ENCODE data around the gene KIF26B.
"Not testable (repeated sequence)": the region's sequence is repeated elsewhere in the genome, so short reads cannot be mapped to it uniquely, and the experiment has no call there.

Gene KIF26B

DNA sequence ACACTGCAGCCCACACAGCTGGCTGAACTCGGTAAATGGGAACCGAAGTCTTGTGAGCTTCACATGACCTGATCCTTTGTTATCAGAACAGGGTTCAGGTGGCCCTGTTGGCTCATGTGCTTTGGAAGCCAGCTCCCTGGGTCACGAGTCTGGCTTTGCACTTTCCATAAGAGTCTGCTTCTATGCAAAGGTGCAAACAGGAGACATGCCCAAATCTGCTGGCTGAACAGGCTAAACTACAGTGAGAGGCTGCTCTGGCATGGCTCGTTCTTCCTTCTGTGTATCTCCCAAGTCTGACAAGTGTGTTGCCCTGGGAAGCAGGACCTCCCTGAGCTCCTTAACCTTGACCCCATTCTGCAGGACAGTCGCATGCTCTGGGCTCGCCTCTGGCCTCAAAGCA is 549.6 kb downstream of the KIF26B start:
- Histone ChIP-seq H3K27me3 (ENCODE audit: insufficient read depth, low read length, poor library complexity) (no peaks in the 10 kb centered on the region), H3K4me3 (ENCODE audit: low read length) (no peak overlapping the region), H3K23ac (ENCODE audit: low read length) (no peak overlapping the region)

DNA sequence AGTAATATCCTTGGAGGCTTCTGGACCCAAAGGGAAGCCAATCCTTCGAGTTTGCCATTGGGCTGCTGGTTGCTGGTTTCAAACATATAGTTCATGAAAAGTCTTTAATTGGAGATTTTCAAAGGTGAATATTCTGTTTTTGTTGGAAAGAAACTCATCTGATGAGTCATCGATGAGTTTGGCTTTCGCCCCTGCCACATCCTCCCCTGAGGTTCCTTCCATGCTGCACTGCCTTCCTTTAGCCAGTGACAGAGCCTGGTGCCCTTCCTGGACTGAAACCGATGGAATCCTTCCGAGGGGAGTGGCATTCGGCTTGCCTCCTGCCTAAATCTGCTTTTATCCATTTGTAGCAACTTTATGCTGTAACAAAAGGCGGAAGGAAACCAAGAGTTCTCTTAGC is 550.0 kb downstream of the KIF26B start:
- no CpG with 5 or more reads among the region's 7 CpGs for WGBS (ENCODE audit: extremely low coverage, insufficient coverage, low lambda C conversion rate)
- Histone ChIP-seq H4K5ac (ENCODE audit: low read length) (no peak overlapping the region), H4K8ac (ENCODE audit: low read depth, low read length) (no peak overlapping the region), H3K36me3 (ENCODE audit: control insufficient read depth, insufficient read depth, low read length) (no peaks in the 10 kb centered on the region), H3K79me2 (ENCODE audit: control insufficient read depth, insufficient read depth, low read length) (no peaks in the 10 kb centered on the region), H3K4me1 (ENCODE audit: control insufficient read depth, low read depth, low read length) (no peaks in the 10 kb centered on the region), H3K79me1 (ENCODE audit: low read length) (no peaks in the 10 kb centered on the region), H2BK15ac (replicated peaks; ENCODE audit: low read depth) (no peak overlapping the region), H3K27ac (ENCODE audit: low read depth, low read length) (no peak overlapping the region), H2BK120ac (ENCODE audit: low read depth, low read length) (no peak overlapping the region), H3K4me2 (ENCODE audit: low read length) (no peak overlapping the region), H3K4me3 (ENCODE audit: low read length) (no peak overlapping the region), H3K18ac (ENCODE audit: low read length) (no peak overlapping the region), H3K27me3 (ENCODE audit: insufficient read depth, low read length, poor library complexity) (no peaks in the 10 kb centered on the region), H2BK5ac (ENCODE audit: low read length) (no peak overlapping the region), H3K9ac (ENCODE audit: low read length) (no peak overlapping the region), H3K23ac (ENCODE audit: low read length) (no peak overlapping the region), H3K56ac (ENCODE audit: low read length) (no peak overlapping the region), H3K4ac (ENCODE audit: low read depth, low read length) (no peak overlapping the region), H2AK5ac (ENCODE audit: low read length) (no peak overlapping the region)
- no peak for DNase-seq

More for the DNA sequence above, 549.6 kb downstream of the KIF26B start:
- no CpG with 5 or more reads among the region's 6 CpGs for WGBS (ENCODE audit: extremely low coverage, insufficient coverage, low lambda C conversion rate)
- no peak overlapping the region for H3K18ac ChIP-seq (ENCODE audit: low read length)
- H4K8ac ChIP-seq (ENCODE audit: low read depth, low read length): no peak overlapping the region
- no peak overlapping the region for H2AK5ac ChIP-seq (ENCODE audit: low read length)
- no peaks in the 10 kb centered on the region for H3K4me1 ChIP-seq (ENCODE audit: control insufficient read depth, low read depth, low read length)
- no peak overlapping the region for H3K56ac ChIP-seq (ENCODE audit: low read length)
- H2BK5ac ChIP-seq (ENCODE audit: low read length): no peak overlapping the region
- no peak overlapping the region for H3K4ac ChIP-seq (ENCODE audit: low read depth, low read length)
- no peak overlapping the region for H3K4me2 ChIP-seq (ENCODE audit: low read length)
- H2BK120ac ChIP-seq (ENCODE audit: low read depth, low read length): no peak overlapping the region
- no peaks in the 10 kb centered on the region for H3K79me2 ChIP-seq (ENCODE audit: control insufficient read depth, insufficient read depth, low read length)
- no peak for DNase-seq
- H4K5ac ChIP-seq (ENCODE audit: low read length): no peak overlapping the region
- no peak overlapping the region for H3K27ac ChIP-seq (ENCODE audit: low read depth, low read length)
- H3K36me3 ChIP-seq (ENCODE audit: control insufficient read depth, insufficient read depth, low read length): no peaks in the 10 kb centered on the region
- no peak overlapping the region for H2BK15ac ChIP-seq (replicated peaks; ENCODE audit: low read depth)
- H3K9ac ChIP-seq (ENCODE audit: low read length): no peak overlapping the region
- no peaks in the 10 kb centered on the region for H3K79me1 ChIP-seq (ENCODE audit: low read length)

DNA sequence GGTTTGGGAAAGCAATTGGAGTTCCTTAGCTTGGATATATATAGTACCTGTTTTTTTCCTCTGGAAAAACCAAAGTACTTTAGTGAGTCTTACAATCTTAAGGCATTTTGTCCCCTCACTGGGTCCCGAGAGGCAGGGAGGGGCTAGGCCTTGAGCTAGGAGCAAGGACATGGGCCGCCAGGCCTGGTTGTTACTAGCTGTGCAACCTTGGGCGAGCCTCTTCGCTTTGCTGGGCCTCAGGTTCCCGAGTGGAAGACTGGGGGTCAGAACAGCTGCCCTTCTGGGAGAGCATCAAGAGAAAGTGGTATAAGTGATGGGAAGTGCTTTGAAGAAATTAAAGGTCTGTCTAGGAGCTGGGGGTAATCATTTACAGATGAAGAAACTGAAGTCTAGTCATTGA is 553.2 kb downstream of the KIF26B start:
- Histone ChIP-seq H4K5ac (ENCODE audit: low read length) (no peak overlapping the region), H3K79me2 (ENCODE audit: control insufficient read depth, insufficient read depth, low read length) (no peaks in the 10 kb centered on the region), H2BK120ac (ENCODE audit: low read depth, low read length) (no peak overlapping the region), H3K56ac (ENCODE audit: low read length) (no peak overlapping the region), H3K4me3 (ENCODE audit: low read length) (no peak overlapping the region), H2BK15ac (replicated peaks; ENCODE audit: low read depth) (no peak overlapping the region), H3K23ac (ENCODE audit: low read length) (no peak overlapping the region), H4K8ac (ENCODE audit: low read depth, low read length) (no peak overlapping the region), H3K4ac (ENCODE audit: low read depth, low read length) (no peak overlapping the region), H3K27ac (ENCODE audit: low read depth, low read length) (no peak overlapping the region), H3K27me3 (ENCODE audit: insufficient read depth, low read length, poor library complexity) (no peaks in the 10 kb centered on the region), H2AK5ac (ENCODE audit: low read length) (no peak overlapping the region), H3K18ac (ENCODE audit: low read length) (no peak overlapping the region), H3K79me1 (ENCODE audit: low read length) (no peaks in the 10 kb centered on the region), H3K9ac (ENCODE audit: low read length) (no peak overlapping the region), H3K36me3 (ENCODE audit: control insufficient read depth, insufficient read depth, low read length) (no peaks in the 10 kb centered on the region), H2BK5ac (ENCODE audit: low read length) (no peak overlapping the region), H3K4me2 (ENCODE audit: low read length) (no peak overlapping the region), H3K4me1 (ENCODE audit: control insufficient read depth, low read depth, low read length) (no peaks in the 10 kb centered on the region)
- DNase-seq: no peak
- WGBS (ENCODE audit: extremely low coverage, insufficient coverage, low lambda C conversion rate): no CpG with 5 or more reads among the region's 5 CpGs

GRCh38 chr1:245710961-245711903 is 556.4 kb downstream of the KIF26B start:
- Histone ChIP-seq H2BK120ac (ENCODE audit: low read depth, low read length) (no peak overlapping the region), H3K36me3 (ENCODE audit: control insufficient read depth, insufficient read depth, low read length) (no peaks in the 10 kb centered on the region), H2BK15ac (replicated peaks; ENCODE audit: low read depth) (no peak overlapping the region), H3K27me3 (ENCODE audit: insufficient read depth, low read length, poor library complexity) (no peaks in the 10 kb centered on the region), H3K4me3 (ENCODE audit: low read length) (no peak overlapping the region), H2BK5ac (ENCODE audit: low read length) (no peak overlapping the region), H4K8ac (ENCODE audit: low read depth, low read length) (no peak overlapping the region), H3K4me2 (ENCODE audit: low read length) (no peak overlapping the region), H3K23ac (ENCODE audit: low read length) (no peak overlapping the region), H3K18ac (ENCODE audit: low read length) (no peak overlapping the region), H3K9ac (ENCODE audit: low read length) (no peak overlapping the region), H3K4ac (ENCODE audit: low read depth, low read length) (no peak overlapping the region), H3K79me1 (ENCODE audit: low read length) (no peaks in the 10 kb centered on the region), H3K79me2 (ENCODE audit: control insufficient read depth, insufficient read depth, low read length) (no peaks in the 10 kb centered on the region), H2AK5ac (ENCODE audit: low read length) (no peak overlapping the region), H4K5ac (ENCODE audit: low read length) (no peak overlapping the region), H3K27ac (ENCODE audit: low read depth, low read length) (no peak overlapping the region), H3K4me1 (ENCODE audit: control insufficient read depth, low read depth, low read length) (no peaks in the 10 kb centered on the region), H3K56ac (ENCODE audit: low read length) (peak overlapping the region; percentile 20)
- WGBS (ENCODE audit: extremely low coverage, insufficient coverage, low lambda C conversion rate): no CpG with 5 or more reads among the region's 30 CpGs
- DNase-seq: peak; percentile 60

DNA sequence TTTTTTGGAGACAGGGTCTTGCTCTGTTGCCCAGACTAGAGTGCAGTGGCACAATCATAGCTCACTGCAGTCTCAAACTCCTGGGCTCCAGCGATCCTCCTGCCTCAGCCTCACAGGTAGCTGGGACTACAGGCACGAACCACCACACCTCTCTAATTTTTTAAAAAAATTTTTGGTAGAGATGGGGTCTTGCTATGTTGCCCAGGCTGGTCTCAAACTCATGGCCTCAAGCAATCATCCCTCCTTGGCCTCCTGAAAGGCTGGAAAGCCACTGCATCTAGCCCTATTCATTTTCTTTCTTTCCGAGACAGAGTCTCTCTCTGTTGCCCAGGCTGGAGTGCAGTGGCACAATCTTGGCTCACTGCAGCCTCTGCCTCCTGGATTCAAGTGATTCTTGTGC is 559.2 kb downstream of the KIF26B start:
- not testable (repeated sequence) for H2BK120ac ChIP-seq (ENCODE audit: low read depth, low read length); H3K36me3 ChIP-seq (ENCODE audit: control insufficient read depth, insufficient read depth, low read length); H2BK15ac ChIP-seq (replicated peaks; ENCODE audit: low read depth); H3K27ac ChIP-seq (ENCODE audit: low read depth, low read length); H3K4ac ChIP-seq (ENCODE audit: low read depth, low read length); H4K5ac ChIP-seq (ENCODE audit: low read length); H3K18ac ChIP-seq (ENCODE audit: low read length); H3K4me2 ChIP-seq (ENCODE audit: low read length); H3K27me3 ChIP-seq (ENCODE audit: insufficient read depth, low read length, poor library complexity); H3K56ac ChIP-seq (ENCODE audit: low read length); H3K4me3 ChIP-seq (ENCODE audit: low read length); H3K79me1 ChIP-seq (ENCODE audit: low read length); DNase-seq; H3K4me1 ChIP-seq (ENCODE audit: control insufficient read depth, low read depth, low read length); H3K23ac ChIP-seq (ENCODE audit: low read length); H3K9ac ChIP-seq (ENCODE audit: low read length); H3K79me2 ChIP-seq (ENCODE audit: control insufficient read depth, insufficient read depth, low read length); H4K8ac ChIP-seq (ENCODE audit: low read depth, low read length); H2BK5ac ChIP-seq (ENCODE audit: low read length); H2AK5ac ChIP-seq (ENCODE audit: low read length)
- no CpG with 5 or more reads among the region's 3 CpGs for WGBS (ENCODE audit: extremely low coverage, insufficient coverage, low lambda C conversion rate)

Data from mesendoderm (in vitro differentiated cells).